Glomerular endothelial cell (primary cell): ENCODE results near the gene KDM4B. TPM values are rescaled to one million over a fixed set of nuclear protein-coding genes. Genes with fewer than 3 reads are reported as not detected.
"Not testable (repeated sequence)": the region's sequence is repeated elsewhere in the genome, so short reads cannot be mapped to it uniquely, and the experiment has no call there.

Source experiments
- DNase-seq: peaks from one replicate; pipeline ENCODE4 v3.0.0-alpha.2; 2011; ENCODE audit warnings: low read depth, low spot score; ENCODE audit errors: extremely low read depth
- total RNA-seq: library from RNA; depleted of rRNA; stranded (reverse); fragments of >200 nt; gene quantifications from 2 replicates; pipeline ENCODE4 v1.2.3, GENCODE V29; 2015

Gene KDM4B
- total RNA-seq, result 38.0 and 47.5 TPM in 2 replicates

GRCh38 chr19:4968462-4969291 is at the start of gene KDM4B:
Gene KDM4B, plus strand, starts transcription at chr19:4969113. Its CDS starts 63,778 bp downstream, at chr19:5032891.
- DNase-seq, result peak; percentile 78

- no peak for DNase-seq
Observed at GRCh38 chr19:4922530-4923275, 46.2 kb upstream of the KDM4B start.

DNA sequence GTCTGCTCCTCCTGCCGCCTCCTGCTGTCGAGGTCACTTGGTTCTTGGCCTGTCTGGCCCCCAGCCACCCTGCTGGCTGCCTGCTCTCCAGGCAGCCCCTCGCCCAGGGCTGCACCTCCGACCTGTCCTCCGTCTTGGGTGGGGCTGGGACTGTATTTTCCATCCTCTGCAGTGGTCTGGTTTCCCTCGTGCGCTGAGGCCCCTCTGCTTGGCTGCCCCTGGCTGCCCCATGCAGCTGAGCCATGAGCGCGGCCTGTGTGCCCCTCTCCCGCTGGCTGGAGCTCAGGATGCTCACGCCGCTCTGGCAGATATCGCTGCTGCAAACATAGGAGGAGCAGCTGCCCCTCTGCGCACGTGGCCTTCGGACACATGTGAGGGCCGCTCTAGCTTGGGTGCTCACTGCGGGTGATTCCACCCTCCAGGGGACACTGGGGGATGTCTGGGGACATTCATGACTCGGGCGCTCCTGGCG is 45.6 kb upstream of the KDM4B start:
- DNase-seq, result no peak

GRCh38 chr19:4929186-4929585 is 39.7 kb upstream of the KDM4B start:
- no peak for DNase-seq

DNA sequence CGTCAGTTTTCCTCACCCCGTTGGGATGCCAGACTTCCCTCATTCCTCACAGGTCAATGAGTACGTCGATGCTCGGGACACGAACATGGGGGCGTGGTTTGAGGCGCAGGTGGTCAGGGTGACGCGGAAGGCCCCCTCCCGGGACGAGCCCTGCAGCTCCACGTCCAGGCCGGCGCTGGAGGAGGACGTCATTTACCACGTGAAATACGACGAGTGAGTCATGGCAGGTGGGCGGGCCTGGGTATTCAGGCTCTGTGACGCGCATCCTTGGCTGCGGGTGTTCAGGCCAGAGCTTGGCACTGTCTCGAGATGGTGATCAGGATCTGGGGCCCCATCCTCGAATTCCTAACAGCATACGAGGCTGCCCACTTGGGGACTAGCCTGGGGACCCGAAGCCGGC is 38.2 kb upstream of the KDM4B start:
- DNase-seq, result no peak

- no peak for DNase-seq
Observed at GRCh38 chr19:4932711-4933110, 36.2 kb upstream of the KDM4B start.

DNA sequence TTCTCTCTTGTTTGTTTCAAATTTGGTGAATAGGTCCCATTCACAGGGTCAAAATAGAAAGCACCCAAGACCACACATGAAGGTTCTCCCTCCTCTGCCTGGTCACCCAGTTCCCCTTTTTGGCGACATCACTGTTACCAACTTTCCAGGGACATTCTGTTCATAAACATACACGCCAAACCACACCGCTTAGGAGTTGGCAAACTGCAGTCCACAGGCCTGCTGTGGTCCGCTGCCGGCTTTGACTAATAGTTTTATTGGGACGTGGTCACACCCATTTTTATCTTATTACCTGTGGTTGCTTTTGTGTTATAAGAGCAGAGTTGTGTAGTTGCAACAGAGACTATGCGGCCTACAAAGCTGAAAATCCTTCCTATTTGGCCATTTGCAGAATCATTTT is 35.4 kb upstream of the KDM4B start:
- DNase-seq, result no peak

GRCh38 chr19:4935444-4935843 is 33.5 kb upstream of the KDM4B start:
- no peak for DNase-seq

DNA sequence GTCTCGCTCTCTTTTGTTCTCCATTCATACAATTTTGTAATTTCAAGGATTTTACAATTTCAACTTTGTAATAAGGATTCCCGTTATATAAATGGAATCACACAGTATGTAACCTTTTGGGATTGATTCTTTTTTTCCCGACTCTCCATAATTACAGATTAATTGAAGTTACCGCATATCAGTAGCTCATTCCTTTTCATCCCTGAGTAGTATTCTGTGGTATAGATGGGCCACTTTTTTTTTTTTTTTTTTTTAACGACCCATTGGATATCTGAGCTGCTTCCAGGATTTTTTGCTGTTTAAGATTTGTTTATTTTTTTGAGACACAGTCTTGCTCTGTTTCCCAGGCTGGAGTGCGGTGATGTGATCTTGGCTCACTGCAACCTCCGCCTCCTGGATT is 31.9 kb upstream of the KDM4B start:
- no peak for DNase-seq

DNA sequence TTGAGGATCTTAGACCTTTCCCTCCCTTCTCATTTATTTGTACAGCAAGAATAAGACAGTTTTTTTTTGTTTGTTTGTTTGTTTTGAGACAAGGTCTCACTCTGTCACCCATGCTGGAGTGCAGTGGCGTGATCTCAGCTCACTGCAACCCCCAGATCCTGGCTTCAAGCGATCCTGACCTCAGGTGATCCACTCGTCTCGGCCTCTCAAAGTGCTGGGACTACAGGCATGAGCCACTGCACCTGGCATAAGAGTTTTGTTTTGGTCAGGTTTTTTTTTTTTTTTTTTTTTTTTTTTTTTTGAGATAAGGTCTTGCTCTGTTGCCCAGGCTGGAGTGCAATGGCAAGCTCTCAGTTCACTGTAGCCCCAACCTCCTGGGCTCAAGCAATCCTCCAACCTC is 30.5 kb upstream of the KDM4B start:
- DNase-seq, result not testable (repeated sequence)

GRCh38 chr19:4939466-4939865 is 29.4 kb upstream of the KDM4B start:
- no peak for DNase-seq

GRCh38 chr19:4941638-4942169 is 27.2 kb upstream of the KDM4B start:
- DNase-seq, result not testable (repeated sequence)

- DNase-seq, result not testable (repeated sequence)
Observed at GRCh38 chr19:4950650-4951049, 18.3 kb upstream of the KDM4B start.

- DNase-seq, result no peak
Observed at GRCh38 chr19:4951656-4952055, 17.3 kb upstream of the KDM4B start.

GRCh38 chr19:4952945-4953344 is 16.0 kb upstream of the KDM4B start:
- no peak for DNase-seq

- DNase-seq, result not testable (repeated sequence)
Observed at GRCh38 chr19:4954320-4955149, 14.4 kb upstream of the KDM4B start.

DNA sequence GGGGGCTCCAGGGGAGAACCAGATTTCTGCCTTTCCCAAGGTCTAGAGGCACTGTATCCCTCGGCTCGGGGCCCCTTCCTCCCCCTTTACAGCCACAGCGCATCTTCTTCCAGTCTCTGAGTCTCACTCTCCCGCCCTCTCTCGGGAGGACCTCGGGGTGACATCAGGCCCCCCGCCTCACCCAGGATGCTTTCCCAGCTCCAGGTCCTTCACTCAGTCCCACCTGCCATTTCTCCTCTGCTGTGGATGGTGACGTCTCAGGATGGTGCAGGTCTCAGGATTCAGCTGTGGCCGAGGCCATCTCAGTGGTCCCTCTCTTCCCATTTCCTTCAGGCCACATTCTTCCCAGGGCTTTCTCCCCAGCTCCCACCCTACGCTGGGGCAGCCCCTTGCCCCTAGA is 13.6 kb upstream of the KDM4B start:
- no peak for DNase-seq

GRCh38 chr19:4957981-4958380 is 10.9 kb upstream of the KDM4B start:
- DNase-seq, result no peak

- DNase-seq, result no peak
Observed at GRCh38 chr19:4962085-4962619, 6.8 kb upstream of the KDM4B start.

DNA sequence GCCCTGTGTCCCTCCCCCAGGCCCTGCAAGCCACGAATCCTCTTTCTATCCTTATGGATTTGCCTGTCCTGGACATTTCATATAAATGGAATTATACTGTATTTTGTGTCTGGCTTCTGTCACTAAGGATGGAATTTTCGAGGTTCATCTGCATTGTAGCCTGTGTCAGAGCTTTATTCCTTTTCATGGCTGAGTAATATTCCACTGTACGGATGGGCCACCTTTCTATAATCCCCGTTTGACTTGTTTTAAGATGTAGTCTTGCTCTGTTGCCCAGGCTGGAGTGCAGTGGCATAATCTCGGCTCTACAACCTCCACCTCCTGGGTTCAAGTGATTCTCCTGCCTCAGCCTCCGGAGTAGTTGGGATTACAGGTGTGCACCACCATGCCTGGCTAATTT is 3.9 kb upstream of the KDM4B start:
- DNase-seq, result no peak
